Activated effector memory CD4-positive, alpha-beta T cell treated with anti-CD3 and anti-CD28 coated beads, Interleukin-2, amount 50 U/mL, for 16 hours (primary cell): ENCODE results near the gene MAMSTR.
"Not testable (repeated sequence)": the region's sequence is repeated elsewhere in the genome, so short reads cannot be mapped to it uniquely, and the experiment has no call there.

Experiments
- DNase-seq: peaks from one replicate; pipeline ENCODE4 v3.0.0-alpha.2; 2020

MAMSTR gene, protein sequence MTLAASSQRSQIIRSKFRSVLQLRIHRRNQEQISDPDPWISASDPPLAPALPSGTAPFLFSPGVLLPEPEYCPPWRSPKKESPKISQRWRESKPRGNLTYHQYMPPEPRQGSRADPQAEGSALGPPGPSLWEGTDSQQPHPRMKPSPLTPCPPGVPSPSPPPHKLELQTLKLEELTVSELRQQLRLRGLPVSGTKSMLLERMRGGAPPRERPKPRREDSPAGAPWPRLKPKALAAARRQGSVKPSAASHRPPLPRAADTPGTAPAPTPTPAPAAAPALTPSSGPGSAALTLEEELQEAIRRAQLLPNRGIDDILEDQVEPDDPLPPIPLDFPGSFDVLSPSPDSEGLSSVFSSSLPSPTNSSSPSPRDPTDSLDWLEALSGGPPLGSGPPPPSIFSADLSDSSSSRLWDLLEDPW

DNA sequence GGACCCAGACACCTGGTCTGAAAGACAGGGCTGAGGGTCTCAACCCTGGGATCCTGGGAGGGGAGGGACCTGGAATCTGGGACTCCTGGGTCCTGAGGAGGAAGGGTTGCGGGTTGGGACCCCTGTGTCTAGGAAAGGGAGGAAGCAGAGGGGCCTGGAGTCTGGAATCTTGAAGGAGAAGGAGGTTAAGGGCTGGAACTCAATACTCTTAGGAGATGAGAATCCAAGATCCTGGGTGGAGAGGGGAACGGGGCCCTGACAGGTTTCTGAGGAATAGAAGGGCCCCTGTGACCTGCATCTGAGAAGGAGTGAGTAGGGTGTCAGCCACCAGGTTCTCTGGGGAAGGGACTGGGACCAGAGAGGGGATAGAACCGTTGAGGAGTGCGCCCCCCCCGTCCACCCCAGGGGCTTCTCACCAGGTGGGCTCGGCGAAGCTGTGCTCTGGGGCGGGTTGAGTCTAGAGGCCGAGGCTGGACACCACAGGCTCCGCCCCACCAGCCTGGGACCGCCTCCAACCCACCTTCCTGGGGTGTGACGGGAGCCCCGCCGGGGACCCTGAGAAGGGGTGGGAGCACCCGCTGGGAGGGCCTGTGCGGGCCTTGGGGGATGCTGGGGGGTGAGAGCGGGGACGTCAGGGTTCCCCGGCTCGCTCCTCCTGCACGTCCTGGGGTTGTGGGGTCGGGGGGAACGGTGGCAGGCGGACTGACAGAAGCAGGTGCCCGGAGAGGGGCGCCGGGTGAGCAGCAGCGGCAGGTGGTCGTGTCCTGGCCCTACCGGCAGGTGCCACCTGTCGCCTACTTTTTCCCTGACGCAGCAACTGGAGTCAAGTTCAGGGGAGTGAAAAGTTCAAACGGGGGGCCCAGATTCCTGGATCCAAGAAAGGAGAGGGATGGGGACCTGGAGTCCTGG is at the start of gene MAMSTR:
TSS of gene MAMSTR (minus strand) at position 463 of the 909 bp plus-strand sequence. CDS start 694 bp downstream, outside the sequence.
- DNase-seq: no peak

DNA sequence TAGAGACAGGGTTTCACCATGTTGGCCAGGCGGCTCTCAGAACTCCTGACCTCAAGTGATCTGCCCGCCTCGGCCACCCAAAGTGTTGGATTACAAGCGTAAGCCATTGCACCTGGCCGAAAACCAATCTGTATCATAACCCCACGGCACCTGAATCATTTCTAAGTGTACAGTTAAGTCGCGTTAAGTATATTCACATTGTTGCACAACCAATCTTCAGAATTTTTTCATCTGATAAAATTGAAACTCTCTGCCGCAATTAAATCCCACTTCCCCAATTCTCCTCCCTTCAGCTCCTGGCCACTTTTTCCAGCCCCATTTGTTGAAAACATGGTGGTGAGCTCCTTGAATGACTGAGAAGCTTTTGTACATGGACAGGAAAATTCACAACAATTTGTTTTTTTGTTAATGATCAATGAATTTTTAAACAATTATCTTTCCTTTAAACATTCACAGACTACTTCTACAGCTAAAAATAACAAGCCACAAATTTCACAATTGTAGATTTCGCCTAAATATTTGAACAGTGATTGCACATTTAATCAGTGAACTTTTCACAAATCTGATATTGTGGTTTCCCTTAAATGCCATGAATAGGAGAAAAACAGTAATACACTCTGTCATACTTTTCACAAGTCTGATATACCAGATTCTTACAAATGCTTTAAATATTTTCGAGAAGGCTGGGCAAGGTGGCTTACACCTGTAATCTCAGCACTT is 49.6 kb upstream of the MAMSTR start:
- no peak for DNase-seq

DNA sequence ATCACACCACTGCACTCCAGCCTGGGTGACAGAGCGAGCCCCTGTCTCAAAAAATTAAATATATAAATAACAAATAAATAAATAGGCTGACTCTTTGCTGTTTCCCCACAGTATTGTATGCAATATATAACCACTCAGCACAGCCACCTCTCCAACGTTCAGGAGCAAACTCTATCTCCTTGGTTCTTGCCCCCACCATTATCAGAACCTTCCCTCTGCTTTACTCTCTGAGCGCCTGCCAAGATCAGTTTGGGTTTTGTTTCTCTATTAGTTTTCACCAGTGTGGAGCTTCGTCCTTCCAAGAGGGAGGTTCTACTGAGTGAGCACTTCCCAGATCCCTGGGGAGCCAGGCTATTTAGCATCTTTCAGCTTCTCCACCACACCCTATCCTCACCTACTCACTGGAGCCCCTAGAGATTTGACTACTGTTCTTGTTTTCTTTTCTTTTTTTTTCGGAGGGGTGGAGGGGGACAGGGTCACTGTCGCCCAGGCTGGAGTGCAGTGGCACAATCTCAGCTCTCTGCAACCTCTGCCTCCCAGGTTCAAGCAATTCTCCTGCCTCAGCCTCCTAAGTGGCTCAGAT is 48.7 kb upstream of the MAMSTR start:
- not testable (repeated sequence) for DNase-seq

DNA sequence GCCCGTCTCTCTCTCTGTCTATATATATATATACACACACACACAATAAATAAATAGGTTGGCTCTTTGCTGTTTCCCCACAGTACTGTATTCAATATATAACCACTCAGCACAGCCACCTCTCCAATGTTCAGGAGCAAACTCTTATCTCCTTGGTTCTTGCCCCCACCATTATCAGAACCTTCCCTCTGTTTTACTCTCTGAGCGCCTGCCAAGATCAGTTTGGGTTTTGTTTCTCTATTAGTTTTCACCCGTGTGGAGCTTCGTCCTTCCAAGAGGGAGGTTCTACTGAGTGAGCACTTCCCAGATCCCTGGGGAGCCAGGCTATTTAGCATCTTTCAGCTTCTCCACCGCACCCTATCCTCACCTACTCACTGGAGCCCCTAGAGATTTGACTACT is 46.3 kb upstream of the MAMSTR start:
- DNase-seq: not testable (repeated sequence)

DNA sequence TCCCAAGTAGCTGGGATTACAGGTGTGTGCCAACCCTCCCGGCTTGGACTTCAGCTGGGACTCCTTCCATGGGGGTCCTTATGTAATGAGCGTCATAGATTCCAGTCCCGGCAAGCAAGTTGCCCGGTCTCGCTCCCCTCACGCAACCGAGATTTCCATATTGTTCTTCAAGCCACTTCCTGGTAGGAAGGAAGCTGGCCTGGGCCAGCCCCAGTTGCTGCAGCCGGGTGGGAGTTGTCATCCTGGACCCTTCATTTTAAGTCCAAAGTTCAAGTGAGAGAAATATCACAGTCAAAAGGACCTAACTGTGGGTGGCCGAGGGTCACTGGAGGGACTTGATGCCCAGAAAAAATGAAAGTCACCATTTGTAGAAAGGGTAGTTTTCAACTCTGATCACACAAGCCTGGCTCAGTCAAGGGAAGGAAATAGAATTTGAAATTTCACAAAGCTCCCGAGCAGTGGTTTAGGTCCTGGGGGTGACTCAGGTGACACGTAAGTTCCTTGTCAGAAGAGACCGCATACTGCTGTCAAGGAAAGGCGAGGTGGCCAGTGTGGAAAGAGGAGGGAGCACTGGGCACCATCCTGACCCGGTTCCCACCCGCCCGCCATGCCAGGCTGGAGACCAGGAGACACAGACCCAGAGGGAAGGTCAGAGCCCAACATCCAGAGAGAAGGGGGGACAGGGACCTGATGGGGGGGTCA is 41.1 kb upstream of the MAMSTR start:
- no peak for DNase-seq

DNA sequence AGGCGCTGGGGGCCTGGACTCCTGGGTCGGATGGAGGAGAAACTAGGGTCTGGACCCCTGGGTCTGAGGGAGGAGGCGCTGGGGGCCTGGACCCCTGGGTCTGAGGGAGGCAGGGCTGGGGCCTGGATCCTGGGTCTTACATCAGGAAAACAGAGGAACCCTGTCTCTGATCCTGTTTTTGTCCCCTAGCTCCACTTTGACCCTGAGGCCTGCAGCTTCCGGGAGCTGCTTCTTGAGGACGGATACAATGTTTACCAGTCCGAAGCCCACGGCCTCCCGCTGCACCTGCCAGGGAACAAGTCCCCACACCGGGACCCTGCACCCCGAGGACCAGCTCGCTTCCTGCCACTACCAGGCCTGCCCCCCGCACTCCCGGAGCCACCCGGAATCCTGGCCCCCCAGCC is 38.2 kb upstream of the MAMSTR start:
- DNase-seq: no peak

DNA sequence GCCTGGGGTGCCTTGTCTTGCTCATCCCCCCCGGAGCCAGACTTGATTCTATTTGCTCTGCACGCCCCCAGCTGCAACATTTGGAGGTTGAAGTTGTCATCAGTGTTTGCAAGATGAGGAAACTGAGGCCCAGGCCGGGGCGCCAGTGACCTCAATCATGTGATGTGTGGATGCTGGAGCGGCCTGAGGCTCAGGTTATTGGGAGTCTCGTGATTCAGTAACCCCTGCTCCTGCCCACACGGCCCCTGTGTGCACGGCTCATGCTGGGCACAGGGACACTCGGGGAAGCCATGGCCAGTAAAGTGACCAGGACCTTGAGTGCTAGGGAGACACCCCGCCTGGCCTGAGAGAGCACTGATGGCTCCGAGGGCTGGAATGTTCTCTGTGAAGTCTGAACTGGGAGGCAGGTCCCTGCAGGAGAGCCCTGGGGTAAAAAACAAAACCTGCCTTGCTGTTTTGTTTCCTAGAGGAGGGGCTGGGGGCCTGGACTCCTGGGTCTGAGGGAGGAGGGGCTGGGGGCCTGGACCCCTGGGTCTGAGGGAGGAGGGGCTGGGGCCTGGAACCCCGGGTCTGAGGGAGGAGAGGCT is 37.7 kb upstream of the MAMSTR start:
- no peak for DNase-seq

DNA sequence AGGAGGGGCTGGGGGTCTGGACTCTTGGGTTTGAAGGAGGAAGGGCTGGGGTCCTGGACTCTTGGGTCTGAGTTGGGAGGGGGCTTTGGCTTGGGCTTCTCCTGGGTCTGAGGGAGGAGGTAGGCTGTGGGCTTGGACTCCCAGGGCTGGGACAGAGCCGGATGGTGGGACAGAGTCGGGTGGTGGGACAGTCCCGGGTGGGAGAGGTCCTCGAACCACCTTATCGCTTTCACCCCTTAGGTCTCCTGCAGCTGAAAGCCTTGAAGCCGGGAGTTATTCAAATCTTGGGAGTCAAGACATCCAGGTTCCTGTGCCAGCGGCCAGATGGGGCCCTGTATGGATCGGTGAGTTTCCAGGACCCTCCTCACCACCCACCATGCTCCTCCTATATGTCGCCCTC is 37.2 kb upstream of the MAMSTR start:
- no peak for DNase-seq

DNA sequence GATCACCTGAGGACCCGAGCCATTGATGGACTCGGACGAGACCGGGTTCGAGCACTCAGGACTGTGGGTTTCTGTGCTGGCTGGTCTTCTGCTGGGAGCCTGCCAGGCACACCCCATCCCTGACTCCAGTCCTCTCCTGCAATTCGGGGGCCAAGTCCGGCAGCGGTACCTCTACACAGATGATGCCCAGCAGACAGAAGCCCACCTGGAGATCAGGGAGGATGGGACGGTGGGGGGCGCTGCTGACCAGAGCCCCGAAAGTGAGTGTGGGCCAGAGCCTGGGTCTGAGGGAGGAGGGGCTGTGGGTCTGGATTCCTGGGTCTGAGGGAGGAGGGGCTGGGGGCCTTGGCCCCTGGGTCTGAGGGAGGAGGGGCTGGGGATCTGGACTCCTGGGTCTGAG is 36.7 kb upstream of the MAMSTR start:
- no peak for DNase-seq

DNA sequence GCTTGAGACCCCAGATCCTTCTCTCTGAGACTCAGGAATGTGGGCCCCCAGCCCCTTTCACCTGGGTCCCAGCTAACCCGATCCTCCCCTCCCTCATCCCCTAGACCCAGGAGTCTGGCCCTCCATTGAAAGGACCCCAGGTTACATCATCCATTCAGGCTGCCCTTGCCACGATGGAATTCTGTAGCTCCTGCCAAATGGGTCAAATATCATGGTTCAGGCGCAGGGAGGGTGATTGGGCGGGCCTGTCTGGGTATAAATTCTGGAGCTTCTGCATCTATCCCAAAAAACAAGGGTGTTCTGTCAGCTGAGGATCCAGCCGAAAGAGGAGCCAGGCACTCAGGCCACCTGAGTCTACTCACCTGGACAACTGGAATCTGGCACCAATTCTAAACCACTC is 36.3 kb upstream of the MAMSTR start:
- no peak for DNase-seq

DNA sequence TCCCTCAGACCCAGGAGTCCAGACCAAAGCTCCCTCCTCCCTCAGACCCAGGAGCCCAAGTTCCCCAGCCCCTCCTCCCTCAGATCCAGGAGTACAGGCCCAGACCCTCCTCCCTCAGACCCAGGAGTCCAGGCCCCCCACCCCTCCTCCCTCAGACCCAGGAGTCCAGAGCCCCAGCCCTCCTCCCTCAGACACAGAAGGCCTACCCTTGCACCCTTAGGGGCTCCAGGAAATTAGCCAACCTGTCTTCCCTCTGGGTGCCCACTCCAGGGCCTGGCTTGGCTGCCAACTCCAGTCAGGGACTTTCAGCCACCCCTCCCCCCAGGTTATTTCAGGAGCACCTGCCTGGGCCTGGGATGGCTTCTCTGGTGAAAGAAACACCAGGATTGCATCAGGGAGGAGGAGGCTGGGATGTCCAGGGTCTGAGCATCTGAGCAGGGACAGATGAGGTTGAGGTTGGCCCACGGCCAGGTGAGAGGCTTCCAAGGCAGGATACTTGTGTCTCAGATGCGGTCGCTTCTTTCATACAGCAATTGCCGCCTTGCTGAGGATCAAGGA is 35.6 kb upstream of the MAMSTR start, which contains the start of gene FGF21:
TSS of gene FGF21 (plus strand) at position 441 of the 558 bp plus-strand sequence. CDS start 713 bp downstream, outside the sequence.
- DNase-seq: no peak

DNA sequence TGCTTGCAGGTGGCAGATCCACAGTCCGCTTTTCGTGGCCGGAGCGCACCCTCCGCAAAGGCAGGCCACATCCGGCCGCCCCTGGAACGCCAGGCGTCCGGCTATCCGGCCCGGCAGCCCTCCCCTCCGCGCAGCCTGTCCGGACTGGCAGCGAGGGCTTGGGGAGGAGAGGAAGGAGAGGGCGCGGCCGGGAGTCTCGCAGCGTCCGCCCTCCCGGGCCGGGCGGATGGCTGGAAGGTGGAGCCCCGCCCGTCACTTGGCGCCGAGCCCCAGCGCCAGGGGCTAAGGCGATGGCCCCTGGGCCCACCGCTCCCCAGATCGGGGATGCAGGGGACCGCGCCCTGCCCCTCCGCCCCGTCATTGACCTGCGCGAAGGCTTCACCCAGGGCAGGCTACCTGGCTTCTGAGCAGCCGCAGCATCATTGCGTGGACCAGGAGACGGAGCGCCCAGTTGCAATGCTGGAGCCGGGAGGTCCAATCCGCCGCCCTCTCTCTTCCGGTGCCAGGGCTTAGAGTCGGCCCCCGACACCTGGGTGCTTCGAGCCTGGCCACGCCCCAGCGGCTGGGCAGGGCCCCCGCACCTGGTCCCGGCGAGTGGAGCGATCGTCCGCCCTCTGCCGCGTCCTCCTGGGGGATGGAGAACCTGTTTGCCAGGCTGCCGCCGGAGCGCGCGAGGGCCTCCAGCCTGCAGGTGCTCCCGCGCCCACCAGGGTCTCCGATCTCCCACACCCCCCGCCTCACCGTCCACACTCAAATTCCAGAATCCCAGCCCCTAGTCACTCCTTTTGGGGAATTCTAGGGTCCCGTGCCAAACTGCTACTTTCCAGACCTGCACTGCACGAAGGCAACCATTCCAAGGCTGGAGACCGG is 33.2 kb upstream of the MAMSTR start, which contains the start of gene FUT1:
TSS of gene FUT1 (minus strand) at position 146 of the 870 bp plus-strand sequence. CDS start 1,360 bp downstream, outside the sequence.
- DNase-seq: peak; percentile 77

DNA sequence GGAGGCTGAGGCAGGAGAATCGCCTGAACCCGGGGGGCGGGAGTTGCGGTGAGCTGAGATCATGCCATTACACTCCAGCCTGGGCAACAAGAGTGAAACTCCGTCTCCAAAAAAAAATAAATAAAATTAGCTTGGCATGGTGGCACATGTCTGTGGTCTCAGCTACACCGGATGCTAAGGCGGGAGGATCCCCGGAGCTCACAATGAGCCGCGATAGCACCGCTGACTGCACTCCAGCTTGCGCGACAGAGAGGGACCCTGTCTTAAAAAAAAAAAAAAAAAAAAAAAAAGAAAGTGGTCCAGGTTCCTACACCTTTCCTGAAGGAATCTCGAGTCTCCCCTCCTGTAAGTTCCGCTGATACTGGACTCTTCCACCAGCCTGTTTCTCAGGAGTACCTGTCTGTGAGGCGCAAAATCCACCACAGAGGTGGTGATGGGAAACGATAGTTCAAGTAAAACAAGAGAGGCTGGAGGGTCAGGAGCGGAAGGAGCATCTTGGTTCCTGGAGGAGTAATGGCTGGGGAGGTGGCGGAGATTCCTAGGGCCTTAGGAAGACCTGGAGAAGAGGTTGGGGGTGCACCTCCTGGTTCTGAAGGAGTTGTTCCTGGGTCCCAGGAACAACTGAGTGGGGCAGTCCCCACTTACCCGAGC is 32.4 kb upstream of the MAMSTR start:
- DNase-seq: no peak

DNA sequence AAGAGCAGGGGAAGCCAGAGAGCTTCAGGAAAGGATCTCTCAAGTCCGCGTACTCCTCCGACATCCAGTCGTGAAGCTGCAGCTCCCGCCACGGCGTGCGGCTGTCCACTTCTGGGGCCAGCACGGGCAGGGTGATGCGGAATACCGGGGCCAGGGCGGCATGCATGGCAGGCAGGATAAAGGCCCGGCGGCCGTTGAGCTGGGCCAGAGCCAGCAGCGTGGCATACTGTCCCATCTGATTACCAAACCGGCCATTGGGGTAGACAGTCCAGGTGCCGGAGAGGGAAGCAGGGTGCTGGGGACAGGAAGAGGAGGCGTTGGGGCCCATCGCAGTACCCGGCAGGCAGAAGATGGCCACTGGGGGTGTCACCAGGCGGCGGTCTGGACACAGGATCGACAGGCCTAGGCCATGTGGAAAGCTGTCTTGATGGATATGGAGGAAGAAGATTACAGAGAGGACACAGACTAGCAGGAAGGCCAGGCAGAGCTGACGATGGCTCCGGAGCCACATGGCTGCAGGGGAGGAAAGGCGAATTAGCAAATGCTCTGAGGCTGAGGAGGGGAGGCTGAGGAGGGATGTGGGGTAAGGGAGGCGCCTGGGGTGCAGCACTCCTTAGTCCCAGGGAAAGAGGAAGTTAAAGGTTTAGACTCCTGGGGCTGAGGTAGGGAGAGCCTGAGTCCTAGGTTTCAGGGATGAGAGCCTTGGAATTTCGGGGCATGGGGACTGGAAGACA is 31.4 kb upstream of the MAMSTR start:
- no peak for DNase-seq

DNA sequence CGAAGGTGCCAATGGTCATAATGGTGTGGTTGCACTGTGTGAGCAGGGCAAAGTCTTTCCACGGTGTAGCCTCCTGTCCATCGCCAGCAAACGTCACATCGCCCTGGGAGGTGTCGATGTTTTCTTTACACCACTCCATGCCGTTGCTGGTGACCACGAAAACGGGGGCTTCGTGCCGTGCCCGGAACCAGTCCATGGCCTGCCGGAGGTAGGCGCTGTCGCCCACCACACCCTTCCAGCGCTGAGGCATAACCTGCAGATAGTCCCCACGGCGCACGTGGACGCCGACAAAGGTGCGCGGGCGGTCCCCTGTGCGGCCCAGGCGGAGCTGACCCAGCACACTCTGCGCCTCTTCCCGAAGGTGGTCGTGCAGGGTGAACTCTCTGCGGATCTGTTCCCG is 30.8 kb upstream of the MAMSTR start:
- no peak for DNase-seq

DNA sequence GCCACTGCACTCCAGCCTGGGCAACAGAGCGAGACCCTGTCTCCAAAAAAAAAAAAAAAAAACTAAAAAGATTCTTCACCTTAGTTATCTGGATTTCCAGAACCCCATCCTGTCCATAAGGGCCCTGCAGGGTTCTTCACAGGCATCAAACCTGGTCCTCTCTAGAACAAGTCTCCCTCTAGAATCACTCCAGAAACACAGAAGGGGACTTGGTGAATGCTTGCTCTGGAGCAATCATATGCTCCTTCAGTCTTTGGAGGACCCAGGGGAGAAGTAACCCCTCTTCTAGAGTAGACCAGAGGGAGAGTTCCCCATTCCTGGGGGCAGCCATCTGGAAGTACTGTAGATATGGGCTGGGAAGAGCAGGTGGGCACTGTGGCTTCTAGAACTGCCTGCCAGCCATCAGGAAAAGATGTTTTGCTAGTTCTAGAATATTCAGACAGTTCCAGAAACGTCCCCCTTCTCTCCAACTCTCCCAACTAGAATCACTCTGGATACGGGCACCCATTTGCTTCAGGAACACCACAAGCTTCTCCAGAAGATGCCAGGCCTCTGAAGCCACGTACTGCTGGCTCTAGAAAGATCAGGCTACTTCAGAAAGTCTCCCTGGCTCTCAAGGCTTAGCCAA is 30.2 kb upstream of the MAMSTR start:
- DNase-seq: no peak

DNA sequence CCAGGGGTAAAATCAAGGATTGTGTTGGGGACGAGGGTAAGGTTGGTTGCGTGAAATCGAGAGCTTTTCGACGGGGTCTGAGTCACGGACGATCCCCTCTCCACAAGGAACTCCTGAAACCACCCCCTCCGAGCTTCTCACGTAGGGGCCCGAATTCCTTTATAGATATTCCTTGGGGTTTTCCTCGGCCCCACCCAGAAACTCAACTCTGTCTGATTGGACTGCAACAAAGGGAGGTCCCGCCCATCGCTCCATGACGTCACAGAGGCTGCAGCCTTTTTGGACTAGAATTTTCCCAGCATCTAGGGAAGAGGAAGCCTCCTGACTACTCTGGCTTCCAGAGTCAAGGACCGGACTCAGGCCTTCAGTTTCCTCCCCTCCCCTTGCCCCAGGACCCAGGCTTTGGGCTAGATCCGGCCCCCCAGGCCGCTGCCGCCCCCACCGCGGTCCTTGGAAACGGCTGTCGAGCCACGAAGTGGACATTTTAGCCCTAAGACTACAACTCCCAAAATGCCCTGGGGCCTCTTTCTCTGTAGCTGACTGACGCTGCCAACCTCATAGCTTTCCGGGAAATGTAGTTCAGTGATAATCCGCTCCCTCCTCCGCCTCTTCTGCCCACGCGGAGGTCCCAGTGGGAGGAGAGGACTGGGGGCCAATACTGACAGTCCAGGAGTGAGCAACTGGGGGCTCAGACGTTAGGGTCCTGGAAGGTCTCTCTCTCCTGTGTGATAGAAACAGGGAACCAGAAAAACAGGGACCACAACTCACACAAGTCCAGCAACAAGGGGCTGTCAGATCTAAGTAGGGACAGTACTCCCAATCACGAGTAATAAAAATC is 27.4 kb upstream of the MAMSTR start, which contains the start of gene IZUMO1:
TSS of gene IZUMO1 (minus strand) at position 172 of the 838 bp plus-strand sequence. CDS start 1,050 bp downstream, outside the sequence.
- peak; percentile 79 for DNase-seq
